Type B pancreatic cell (in vitro differentiated cells): ENCODE results near the gene SCARF2. TPM values are rescaled to one million over a fixed set of nuclear protein-coding genes. Genes with fewer than 3 reads are reported as not detected.
A peak's percentile ranks its signal among the peaks of the same experiment; 100 is the strongest.
"Not testable (repeated sequence)": the region's sequence is repeated elsewhere in the genome, so short reads cannot be mapped to it uniquely, and the experiment has no call there.

ENCODE experiments used
- DNase-seq: peaks from one replicate; pipeline ENCODE4 v3.0.0; 2021; ENCODE audit warnings: mixed read lengths; ENCODE audit not compliant: unreplicated experiment; ENCODE audit errors: extremely low spot score
- H3K27ac Mint-ChIP-seq: 2 replicates; pipeline ENCODE4 v1.8.0; 2021; ENCODE audit warnings: mild to moderate bottlenecking, mixed read lengths
- H3K27me3 Mint-ChIP-seq: 2 replicates; pipeline ENCODE4 v1.8.0; 2021; ENCODE audit warnings: mixed read lengths
- H3K36me3 Mint-ChIP-seq: 2 replicates; pipeline ENCODE4 v1.8.0; 2021; ENCODE audit warnings: mixed read lengths
- H3K4me1 Mint-ChIP-seq: one replicate; pipeline ENCODE4 v1.8.0; 2021; ENCODE audit warnings: mixed read lengths; ENCODE audit not compliant: unreplicated experiment
- H3K4me3 Mint-ChIP-seq: 2 replicates; pipeline ENCODE4 v1.8.0; 2021; ENCODE audit warnings: mild to moderate bottlenecking, mixed read lengths
- H3K9me3 Mint-ChIP-seq: 2 replicates; pipeline ENCODE4 v1.8.0; 2021; ENCODE audit warnings: mixed read lengths
- total RNA-seq: library from RNA; stranded (reverse); gene quantifications from 2 replicates; pipeline ENCODE4 v1.2.1, GENCODE V29; 2021; ENCODE audit warnings: low replicate concordance
- TF ChIP-seq, protein P1 (sequence below): fragments of 200-600 bp; sonication (generic); conservative IDR thresholded peaks from 2 replicates; pipeline ENCODE4 v1.5.0; 2021; ENCODE audit warnings: antibody characterized with exemption, mild to moderate bottlenecking

The SCARF2 gene
- total RNA-seq, 1 donor from 2014 or later: 21.7 TPM

DNA sequence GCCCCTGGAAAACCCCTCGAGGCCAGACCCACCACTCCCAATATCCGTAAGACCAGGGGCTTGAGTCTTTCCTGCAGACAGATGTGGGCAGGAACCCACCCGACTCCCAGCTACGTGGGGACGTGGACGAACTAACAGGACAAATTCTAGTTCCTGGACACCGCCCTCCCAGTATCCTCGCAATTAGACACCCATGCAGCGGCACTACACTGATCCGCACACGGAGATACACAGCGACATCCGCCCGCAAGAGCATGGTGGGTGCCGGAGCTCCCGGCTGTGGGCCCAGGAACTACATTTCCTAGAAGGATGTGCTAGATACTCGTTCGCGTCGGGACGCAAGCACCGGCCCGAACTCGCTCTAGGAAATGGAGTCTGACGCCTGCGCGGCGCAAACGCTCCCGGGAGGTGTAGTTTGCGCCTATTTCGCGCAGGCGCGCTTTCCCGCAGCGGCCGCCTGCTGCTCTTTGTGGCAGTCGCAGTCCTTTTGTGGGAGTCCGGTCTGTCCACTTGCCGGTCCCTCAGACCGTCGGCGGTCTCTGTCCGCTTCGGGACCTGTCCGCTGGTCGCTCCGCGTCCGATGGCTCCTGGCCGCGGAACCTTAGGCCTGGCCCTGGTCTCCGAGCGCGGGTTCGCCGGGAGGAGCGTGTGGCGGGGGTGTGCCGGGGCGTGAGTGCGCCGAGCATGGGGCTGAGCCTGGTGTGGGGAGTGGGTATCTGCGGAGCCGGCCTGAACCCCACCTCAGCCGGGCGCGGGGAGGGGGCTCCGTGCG, 43.7 kb downstream of the SCARF2 start, which contains the start of gene ZNF74:
Gene ZNF74 (plus strand): TSS at position 447 of the 772 bp plus-strand sequence. CDS start 478 bp downstream, outside the sequence.
- Mint-ChIP-seq H3K36me3 (no peaks in the 10 kb centered on the region), H3K27me3 (no peaks in the 10 kb centered on the region), H3K4me3 (peak within 1 kb of the TSS; percentile 94), H3K27ac (peak within 1 kb of the TSS; percentile 94), H3K4me1 (peaks cover 33% of the 10 kb centered on the region), H3K9me3 (no peaks in the 10 kb centered on the region)
- TF ChIP-seq, protein P1, sequence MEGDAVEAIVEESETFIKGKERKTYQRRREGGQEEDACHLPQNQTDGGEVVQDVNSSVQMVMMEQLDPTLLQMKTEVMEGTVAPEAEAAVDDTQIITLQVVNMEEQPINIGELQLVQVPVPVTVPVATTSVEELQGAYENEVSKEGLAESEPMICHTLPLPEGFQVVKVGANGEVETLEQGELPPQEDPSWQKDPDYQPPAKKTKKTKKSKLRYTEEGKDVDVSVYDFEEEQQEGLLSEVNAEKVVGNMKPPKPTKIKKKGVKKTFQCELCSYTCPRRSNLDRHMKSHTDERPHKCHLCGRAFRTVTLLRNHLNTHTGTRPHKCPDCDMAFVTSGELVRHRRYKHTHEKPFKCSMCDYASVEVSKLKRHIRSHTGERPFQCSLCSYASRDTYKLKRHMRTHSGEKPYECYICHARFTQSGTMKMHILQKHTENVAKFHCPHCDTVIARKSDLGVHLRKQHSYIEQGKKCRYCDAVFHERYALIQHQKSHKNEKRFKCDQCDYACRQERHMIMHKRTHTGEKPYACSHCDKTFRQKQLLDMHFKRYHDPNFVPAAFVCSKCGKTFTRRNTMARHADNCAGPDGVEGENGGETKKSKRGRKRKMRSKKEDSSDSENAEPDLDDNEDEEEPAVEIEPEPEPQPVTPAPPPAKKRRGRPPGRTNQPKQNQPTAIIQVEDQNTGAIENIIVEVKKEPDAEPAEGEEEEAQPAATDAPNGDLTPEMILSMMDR: no peak
- peak; percentile 89 for DNase-seq

DNA sequence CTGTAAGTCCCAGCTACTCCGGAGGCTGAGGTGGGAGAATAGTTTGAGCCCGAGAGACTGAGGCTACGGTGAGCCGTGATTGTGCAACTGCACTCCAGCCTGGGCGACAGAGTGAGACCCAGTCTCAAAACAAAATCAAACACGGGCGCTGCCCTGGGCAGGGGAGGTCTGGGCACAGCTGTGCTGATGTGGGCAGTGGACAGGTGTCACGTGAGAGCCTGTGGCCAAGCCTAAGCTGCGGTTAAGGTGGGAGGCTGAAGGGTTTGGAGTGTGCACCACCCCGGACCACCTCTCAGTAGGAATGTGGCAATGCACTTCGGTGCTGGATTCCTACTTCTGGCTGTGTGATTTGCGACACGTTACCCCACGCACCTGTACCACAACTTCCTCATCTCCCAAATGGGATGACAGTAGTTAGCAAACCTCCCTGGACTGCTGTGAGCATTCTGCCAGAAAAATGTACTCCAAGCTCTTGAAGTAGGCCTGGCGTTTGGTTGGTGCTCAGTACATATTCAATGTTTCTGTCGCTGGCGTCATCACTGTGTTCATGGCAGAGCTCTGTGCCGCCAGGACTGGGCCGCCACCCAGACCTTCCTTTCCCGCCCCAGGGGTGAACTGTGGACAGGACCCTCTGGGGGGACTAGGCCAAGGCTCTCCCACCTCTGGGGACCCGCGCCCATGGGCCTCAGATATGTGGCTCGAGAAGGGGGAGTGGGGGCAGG, 44.5 kb downstream of the SCARF2 start:
- no peaks in the 10 kb centered on the region for H3K36me3 Mint-ChIP-seq
- no peaks in the 10 kb centered on the region for H3K9me3 Mint-ChIP-seq
- peaks cover 27% of the 10 kb centered on the region for H3K4me1 Mint-ChIP-seq
- H3K27me3 Mint-ChIP-seq: no peaks in the 10 kb centered on the region
- H3K4me3 Mint-ChIP-seq: peak overlapping the region; percentile 94
- H3K27ac Mint-ChIP-seq: peak overlapping the region; percentile 94
- TF ChIP-seq, protein P1: no peak
- peak; percentile 70 for DNase-seq

DNA sequence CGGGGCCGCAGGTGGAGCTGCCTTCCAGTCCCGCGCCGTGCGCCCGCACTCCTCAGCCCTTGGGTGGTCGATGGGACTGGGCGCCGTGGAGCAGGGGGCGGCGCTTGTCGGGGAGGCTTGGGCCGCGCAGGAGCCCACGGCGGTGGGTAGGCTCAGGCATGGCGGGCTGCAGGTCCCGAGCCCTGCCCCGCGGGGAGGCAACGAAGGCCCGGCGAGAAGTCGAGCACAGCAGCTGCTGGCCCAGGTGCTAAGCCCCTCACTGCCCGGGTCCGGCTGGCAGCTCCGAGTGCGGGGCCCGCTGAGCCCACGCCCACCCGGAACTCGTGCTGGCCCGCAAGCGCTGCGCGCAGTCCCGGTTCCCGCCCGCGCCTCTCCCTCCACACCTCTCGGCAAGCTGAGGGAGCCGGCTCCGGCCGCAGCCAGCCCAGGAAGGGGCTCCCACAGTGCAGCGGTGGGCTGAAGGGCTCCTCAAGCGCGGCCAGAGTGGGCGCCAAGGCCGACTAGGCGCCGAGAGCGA, 45.2 kb downstream of the SCARF2 start:
- H3K4me3 Mint-ChIP-seq, H3K27me3 Mint-ChIP-seq, H3K36me3 Mint-ChIP-seq, H3K9me3 Mint-ChIP-seq, H3K27ac Mint-ChIP-seq: not testable (repeated sequence)
- peaks cover 27% of the 10 kb centered on the region for H3K4me1 Mint-ChIP-seq
- DNase-seq: peak; percentile 67

DNA sequence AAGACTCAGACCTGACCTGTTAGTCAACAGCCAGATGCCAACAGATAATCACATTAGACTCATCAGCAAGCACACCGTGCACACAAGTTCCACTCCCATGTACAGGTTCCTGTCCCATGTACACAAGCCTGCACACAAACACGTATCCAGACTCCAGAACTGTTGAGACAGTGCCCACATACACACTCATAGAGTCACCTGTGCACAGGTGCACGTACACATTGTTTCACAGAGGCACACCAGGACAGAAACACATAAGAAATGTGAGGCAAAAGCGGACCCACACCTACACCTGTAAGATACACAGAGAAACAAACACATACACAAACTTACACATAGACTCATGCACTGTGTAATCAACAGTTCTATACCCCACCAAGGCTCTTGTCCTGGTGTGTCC, 46.4 kb downstream of the SCARF2 start:
- Mint-ChIP-seq H3K4me3 (peak overlapping the region; percentile 64), H3K27ac (no peak overlapping the region), H3K27me3 (no peaks in the 10 kb centered on the region), H3K9me3 (no peaks in the 10 kb centered on the region), H3K36me3 (no peaks in the 10 kb centered on the region), H3K4me1 (peaks cover 17% of the 10 kb centered on the region)
- TF ChIP-seq, protein P1: no peak
- peak; percentile 29 for DNase-seq

DNA sequence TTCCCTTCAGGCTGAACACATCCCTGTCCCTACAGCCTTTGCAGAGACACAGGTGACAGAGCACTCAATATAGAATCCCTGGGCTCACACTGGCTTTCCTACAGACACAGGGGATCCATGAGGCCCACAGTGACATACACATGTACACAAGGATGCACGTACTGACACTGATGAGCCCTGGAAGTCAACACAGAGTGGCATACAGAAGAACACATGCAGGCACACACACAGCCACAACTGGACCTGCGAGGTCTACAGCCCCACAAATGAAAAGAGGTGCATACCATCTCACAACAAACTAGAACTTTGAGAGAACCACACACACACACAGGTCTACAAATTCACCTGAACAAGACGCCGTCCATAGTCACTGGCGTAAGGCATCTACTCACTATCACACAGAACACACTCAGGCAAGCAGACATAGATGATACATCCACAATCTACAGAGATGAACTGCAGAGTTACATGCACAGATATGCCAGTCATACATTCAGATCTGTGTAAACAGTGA, 47.2 kb downstream of the SCARF2 start:
- peak; percentile 45 for DNase-seq
- no peaks in the 10 kb centered on the region for H3K9me3 Mint-ChIP-seq
- peak overlapping the region; percentile 22 for H3K4me3 Mint-ChIP-seq
- no peaks in the 10 kb centered on the region for H3K36me3 Mint-ChIP-seq
- H3K27ac Mint-ChIP-seq: no peak overlapping the region
- no peaks in the 10 kb centered on the region for H3K27me3 Mint-ChIP-seq
- TF ChIP-seq, protein P1: no peak
- peaks cover 10% of the 10 kb centered on the region for H3K4me1 Mint-ChIP-seq
